KMS-11 (cell line): ENCODE data around the gene SYT9.
A peak's percentile ranks its signal among the peaks of the same experiment; 100 is the strongest.

ENCODE experiments used
- H2AFZ ChIP-seq: fragments of 200-600 bp; sonication (generic); 2 replicates; pipeline ENCODE4 v1.6.1; 2016; ENCODE audit warnings: antibody characterized with exemption, mixed run types, low read depth
- H3K27ac ChIP-seq: fragments of 200-600 bp; sonication (generic); 2 replicates; pipeline ENCODE4 v1.6.1; 2016; ENCODE audit warnings: mild to moderate bottlenecking, mixed run types
- H3K27me3 ChIP-seq: fragments of 200-600 bp; sonication (generic); 2 replicates; pipeline ENCODE4 v1.6.1; 2017; ENCODE audit warnings: mild to moderate bottlenecking, low read depth, mixed run types, moderate library complexity; ENCODE audit not compliant: insufficient read depth
- H3K36me3 ChIP-seq: fragments of 200-600 bp; sonication (generic); 2 replicates; pipeline ENCODE4 v1.6.1; 2017; ENCODE audit warnings: mild to moderate bottlenecking, mixed run types; ENCODE audit not compliant: insufficient read depth
- H3K4me1 ChIP-seq: fragments of 200-600 bp; sonication (generic); 2 replicates; pipeline ENCODE4 v1.6.1; 2016; ENCODE audit warnings: mild to moderate bottlenecking, low read depth, mixed run types; ENCODE audit not compliant: poor library complexity, severe bottlenecking
- H3K4me2 ChIP-seq: fragments of 200-600 bp; sonication (generic); 2 replicates; pipeline ENCODE4 v1.7.0; 2016; ENCODE audit warnings: mild to moderate bottlenecking, mixed run types
- H3K4me3 ChIP-seq: fragments of 200-600 bp; sonication (generic); IDR thresholded peaks from 2 replicates; pipeline ENCODE4 v1.6.1; 2017; ENCODE audit warnings: low read depth, low read length, mixed read lengths; ENCODE audit not compliant: insufficient read depth
- H3K79me2 ChIP-seq: fragments of 200-600 bp; sonication (generic); 2 replicates; pipeline ENCODE4 v1.6.1; 2016; ENCODE audit warnings: low read depth, mixed run types; ENCODE audit not compliant: insufficient read depth
- H3K9ac ChIP-seq: fragments of 200-600 bp; sonication (generic); 2 replicates; pipeline ENCODE4 v1.6.1; 2016; ENCODE audit warnings: mild to moderate bottlenecking, mixed run types
- H4K20me1 ChIP-seq: fragments of 200-600 bp; sonication (generic); 2 replicates; pipeline ENCODE4 v1.6.1; 2016; ENCODE audit warnings: mild to moderate bottlenecking, mixed run types; ENCODE audit not compliant: insufficient read depth
- CTCF ChIP-seq: fragments of 200-600 bp; sonication (generic); conservative IDR thresholded peaks from 2 replicates; pipeline ENCODE4 v1.6.1; 2017; ENCODE audit warnings: low read depth, mild to moderate bottlenecking, antibody characterized with exemption, low read length, moderate library complexity, mixed read lengths

SYT9 gene

GRCh38 chr11:7439746-7440320 is 188.1 kb downstream of the SYT9 start:
- Histone ChIP-seq H2AFZ (no peak overlapping the region), H3K79me2 (no peaks in the 10 kb centered on the region), H3K4me3 (no peak overlapping the region), H4K20me1 (no peaks in the 10 kb centered on the region), H3K36me3 (no peaks in the 10 kb centered on the region), H3K4me1 (no peaks in the 10 kb centered on the region), H3K27me3 (no peaks in the 10 kb centered on the region), H3K9ac (no peak overlapping the region), H3K4me2 (no peak overlapping the region), H3K27ac (no peak overlapping the region)
- TF ChIP-seq CTCF, result no peak

- Histone ChIP-seq H3K36me3 (no peaks in the 10 kb centered on the region), H3K4me1 (no peaks in the 10 kb centered on the region), H3K9ac (no peak overlapping the region), H3K27me3 (no peaks in the 10 kb centered on the region), H3K79me2 (no peaks in the 10 kb centered on the region), H3K4me2 (no peak overlapping the region), H3K4me3 (no peak overlapping the region), H2AFZ (no peak overlapping the region), H3K27ac (no peak overlapping the region), H4K20me1 (no peaks in the 10 kb centered on the region)
- peak; percentile 85 for TF ChIP-seq CTCF
Measured at GRCh38 chr11:7442588-7443215, 191.0 kb downstream of the SYT9 start.

GRCh38 chr11:7444091-7444981 is 192.6 kb downstream of the SYT9 start:
- Histone ChIP-seq H3K4me2 (no peak overlapping the region), H3K27ac (no peak overlapping the region), H3K36me3 (no peaks in the 10 kb centered on the region), H3K27me3 (no peaks in the 10 kb centered on the region), H2AFZ (no peak overlapping the region), H3K79me2 (no peaks in the 10 kb centered on the region), H3K4me3 (no peak overlapping the region), H3K9ac (no peak overlapping the region), H3K4me1 (no peaks in the 10 kb centered on the region), H4K20me1 (no peaks in the 10 kb centered on the region)
- TF ChIP-seq CTCF, result no peak

GRCh38 chr11:7445564-7445963 is 193.9 kb downstream of the SYT9 start:
- no peaks in the 10 kb centered on the region for H3K79me2 ChIP-seq
- no peak overlapping the region for H3K9ac ChIP-seq
- H4K20me1 ChIP-seq, result no peaks in the 10 kb centered on the region

More at GRCh38 chr11:7445564-7445963, 193.9 kb downstream of the SYT9 start:
- TF ChIP-seq CTCF, result no peak
- no peak overlapping the region for H2AFZ ChIP-seq
- no peak overlapping the region for H3K27ac ChIP-seq
- H3K36me3 ChIP-seq, result no peaks in the 10 kb centered on the region
- no peak overlapping the region for H3K4me2 ChIP-seq
- H3K27me3 ChIP-seq, result no peaks in the 10 kb centered on the region
- no peaks in the 10 kb centered on the region for H3K4me1 ChIP-seq
- H3K4me3 ChIP-seq, result no peak overlapping the region
